ENCODE measurements around the gene DAAM2. TPM values are rescaled to one million over a fixed set of nuclear protein-coding genes. Genes with fewer than 3 reads are reported as not detected.

DAAM2 gene
- total RNA-seq, 3 donors from 2014 or later = 0.05 TPM; not detected in 2

DNA sequence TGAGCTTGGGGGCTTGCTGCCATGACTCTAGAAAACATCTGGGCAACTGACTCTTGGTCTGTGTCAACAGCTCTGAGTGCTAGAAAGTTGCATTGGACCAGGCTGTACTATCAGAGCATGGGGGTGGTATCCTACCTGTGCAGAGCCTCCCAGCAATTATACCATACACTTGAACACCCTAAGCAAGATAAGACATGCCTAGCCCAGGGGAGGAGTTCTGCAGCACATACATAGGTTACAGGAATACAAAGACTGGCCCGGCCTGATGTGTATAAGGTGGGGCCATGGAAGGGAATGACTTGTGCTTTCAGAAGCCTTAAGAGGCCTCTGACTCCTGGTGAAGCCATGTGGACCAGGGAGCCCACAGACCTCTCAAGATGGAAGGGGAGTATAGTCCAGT is 153.4 kb downstream of the DAAM2 start:
- H3K4me1 Mint-ChIP-seq (ENCODE audit: low read depth) = no peaks in the 10 kb centered on the region
- no peak overlapping the region for H3K4me3 Mint-ChIP-seq
- no peaks in the 10 kb centered on the region for H3K36me3 Mint-ChIP-seq (ENCODE audit: insufficient read depth)
- no peak for DNase-seq
- no peak for ATAC-seq
- H3K9me3 Mint-ChIP-seq = no peaks in the 10 kb centered on the region
- H3K27me3 Mint-ChIP-seq (ENCODE audit: low read depth) = peaks cover 7% of the 10 kb centered on the region

- Mint-ChIP-seq H3K9me3 (no peaks in the 10 kb centered on the region), H3K27me3 (ENCODE audit: low read depth) (peaks cover 7% of the 10 kb centered on the region), H3K4me1 (ENCODE audit: low read depth) (no peaks in the 10 kb centered on the region), H3K36me3 (ENCODE audit: insufficient read depth) (no peaks in the 10 kb centered on the region), H3K4me3 (no peak overlapping the region)
- DNase-seq = no peak
- no peak for ATAC-seq
Measured at GRCh38 chr6:39947611-39948068, 155.5 kb downstream of the DAAM2 start.

DNA sequence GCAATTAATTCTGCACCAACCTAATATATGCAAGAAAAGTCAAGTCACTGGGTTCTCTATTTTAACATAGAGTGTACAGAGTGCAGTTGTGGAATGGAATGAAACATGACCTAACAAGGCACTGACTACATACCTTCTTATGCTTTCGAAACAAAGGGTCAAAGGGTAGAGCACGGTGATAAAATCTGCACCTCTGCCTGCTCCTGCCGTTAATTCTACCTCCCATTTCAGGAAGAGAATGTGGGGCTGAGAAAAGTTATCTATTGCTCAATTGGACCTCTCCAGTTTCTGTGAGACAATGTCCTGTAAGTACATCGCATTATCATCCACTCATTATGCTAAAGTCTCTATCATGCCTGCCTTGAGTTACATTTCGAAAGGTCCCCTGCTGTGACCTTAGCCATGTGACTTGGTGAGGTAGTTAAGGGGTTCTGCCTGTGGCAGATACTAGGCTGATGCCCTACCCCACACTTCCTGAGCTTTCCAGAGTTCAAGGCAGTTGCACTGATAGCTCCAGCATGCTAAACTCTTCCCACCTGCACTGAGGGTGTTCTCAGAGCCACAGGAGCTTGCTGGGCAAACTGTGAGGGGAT is 156.1 kb downstream of the DAAM2 start:
- Mint-ChIP-seq H3K27me3 (ENCODE audit: low read depth) (peaks cover 7% of the 10 kb centered on the region), H3K4me1 (ENCODE audit: low read depth) (no peaks in the 10 kb centered on the region), H3K4me3 (no peak overlapping the region), H3K9me3 (no peaks in the 10 kb centered on the region), H3K36me3 (ENCODE audit: insufficient read depth) (no peaks in the 10 kb centered on the region)
- ATAC-seq = no peak
- no peak for DNase-seq

DNA sequence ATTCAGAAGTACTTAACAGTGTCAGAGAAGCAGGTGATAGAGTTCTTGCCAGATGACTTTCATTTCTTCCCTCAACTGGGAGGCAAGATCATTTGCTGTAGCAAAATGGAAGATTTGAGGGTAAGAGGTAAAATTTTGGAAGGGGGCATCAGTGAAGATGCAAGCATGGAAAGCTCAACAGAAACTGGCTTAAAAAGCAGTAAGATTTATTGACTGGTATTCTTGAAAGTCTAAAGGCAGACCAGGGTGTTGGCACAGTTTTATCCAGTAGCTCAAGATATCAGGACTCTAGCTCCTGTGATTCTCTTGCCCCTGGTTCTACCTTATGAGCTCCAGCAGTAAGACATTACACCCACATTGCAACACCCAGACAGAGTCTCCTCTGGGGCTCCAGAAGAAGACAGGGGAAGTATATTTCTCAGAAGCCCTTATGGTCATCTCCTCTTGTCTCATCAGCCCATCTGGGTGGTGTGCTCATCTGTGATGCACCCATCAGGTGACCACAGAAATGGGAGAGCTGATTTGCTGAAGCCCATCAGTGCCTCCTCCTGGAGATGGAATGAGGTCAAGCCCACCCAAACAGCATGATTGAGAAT is 158.0 kb downstream of the DAAM2 start:
- no peak for ATAC-seq
- H3K9me3 Mint-ChIP-seq = peaks cover under 1% of the 10 kb centered on the region
- no peaks in the 10 kb centered on the region for H3K4me1 Mint-ChIP-seq (ENCODE audit: low read depth)
- no peaks in the 10 kb centered on the region for H3K36me3 Mint-ChIP-seq (ENCODE audit: insufficient read depth)
- no peak for DNase-seq
- H3K27me3 Mint-ChIP-seq (ENCODE audit: low read depth) = peaks cover 7% of the 10 kb centered on the region
- H3K4me3 Mint-ChIP-seq = no peak overlapping the region

GRCh38 chr6:39951191-39951590 is 159.0 kb downstream of the DAAM2 start:
- Mint-ChIP-seq H3K36me3 (ENCODE audit: insufficient read depth) (no peaks in the 10 kb centered on the region), H3K4me1 (ENCODE audit: low read depth) (no peaks in the 10 kb centered on the region), H3K9me3 (peaks cover 5% of the 10 kb centered on the region), H3K27me3 (ENCODE audit: low read depth) (peaks cover 7% of the 10 kb centered on the region), H3K4me3 (no peak overlapping the region)
- ATAC-seq (no peak), DNase-seq (no peak)

GRCh38 chr6:39951716-39952115 is 159.5 kb downstream of the DAAM2 start:
- Mint-ChIP-seq H3K4me1 (ENCODE audit: low read depth) (no peaks in the 10 kb centered on the region), H3K27me3 (ENCODE audit: low read depth) (peaks cover 5% of the 10 kb centered on the region), H3K4me3 (no peak overlapping the region), H3K36me3 (ENCODE audit: insufficient read depth) (no peaks in the 10 kb centered on the region), H3K9me3 (peaks cover 5% of the 10 kb centered on the region)
- ATAC-seq = no peak
- DNase-seq = no peak

DNA sequence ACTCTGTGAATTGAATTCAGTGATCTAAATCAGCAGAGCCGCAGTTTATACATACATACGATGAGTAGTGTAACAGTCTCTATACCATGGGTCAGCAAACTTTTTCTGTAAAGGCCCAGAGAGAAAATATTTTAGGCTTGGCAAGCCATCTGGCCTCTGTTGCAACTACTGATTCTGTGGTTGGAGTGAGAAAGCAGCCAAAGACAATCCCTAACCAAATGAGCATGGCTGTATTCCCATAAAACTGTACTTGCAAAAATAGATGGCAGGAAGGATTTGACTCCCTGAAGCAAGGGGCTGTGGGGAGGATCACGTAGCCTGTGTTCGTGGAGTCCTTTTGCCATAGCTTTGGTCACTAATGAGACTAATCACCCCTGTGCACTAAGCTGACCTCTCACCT is 160.0 kb downstream of the DAAM2 start:
- no peaks in the 10 kb centered on the region for H3K36me3 Mint-ChIP-seq (ENCODE audit: insufficient read depth)
- peaks cover 5% of the 10 kb centered on the region for H3K27me3 Mint-ChIP-seq (ENCODE audit: low read depth)
- ATAC-seq = no peak
- H3K4me1 Mint-ChIP-seq (ENCODE audit: low read depth) = no peaks in the 10 kb centered on the region
- no peak overlapping the region for H3K4me3 Mint-ChIP-seq
- peaks cover 5% of the 10 kb centered on the region for H3K9me3 Mint-ChIP-seq
- no peak for DNase-seq

GRCh38 chr6:39953076-39953618 is 161.0 kb downstream of the DAAM2 start:
- Mint-ChIP-seq H3K27me3 (ENCODE audit: low read depth) (peaks cover 4% of the 10 kb centered on the region), H3K4me3 (no peak overlapping the region), H3K9me3 (peaks cover 5% of the 10 kb centered on the region), H3K4me1 (ENCODE audit: low read depth) (no peaks in the 10 kb centered on the region), H3K36me3 (ENCODE audit: insufficient read depth) (no peaks in the 10 kb centered on the region)
- ATAC-seq = no peak
- DNase-seq = no peak

Other genes starting within 250 kb of the DAAM2 start
- under 1 TPM; 0.18 to 0.41 (median 0.40) TPM for gene KIF6, start 67.0 kb upstream of the DAAM2 start, total RNA-seq
- 1 to 10 TPM in 1 of 3 donors, under 1 TPM in 2; 0.71 to 1.2 (median 0.98) TPM for gene MOCS1, start 142.1 kb downstream of the DAAM2 start, total RNA-seq